GM12878 (cell line): ENCODE measurements around the gene SPNS1. TPM values are rescaled to one million over a fixed set of nuclear protein-coding genes. Genes with fewer than 3 reads are reported as not detected.

Experiments used
- ATAC-seq: fragments of 200-7000 bp; cut with Tn5 transposase; 3 replicates; pipeline ENCODE4 v1.9.1; 2020; ENCODE audit warnings: mild to moderate bottlenecking, moderate library complexity
- BruUV-seq: library from RNA; stranded (reverse); fragments of 400-500 nt; replicated peaks from 2 replicates; lab custom pipeline; 2021; lab: Mats Ljungman, UMichigan
- CTCF ChIA-PET: fragments of 300-600 bp; sonication (Branson Sonifier 250); formaldehyde crosslinking; extraction: SDS; loops from one replicate; lab custom pipeline; 2021; ENCODE audit warnings: inconsistent platforms; lab: Yijun Ruan, JAX
- POLR2A ChIA-PET: fragments of 350-600 bp; formaldehyde crosslinking; extraction: SDS; loops from one replicate; lab custom pipeline; 2021; ENCODE audit warnings: inconsistent platforms; lab: Charles Lee
- RAD21 ChIA-PET: fragments of 300-600 bp; sonication (Branson Sonifier 250); formaldehyde crosslinking; loops from one replicate; lab custom pipeline; 2023; ENCODE audit warnings: antibody characterized with exemption; ENCODE audit not compliant: unreplicated experiment; lab: Charles Lee
- SMC1A ChIA-PET: fragments of 300-600 bp; sonication (Branson Sonifier 250); formaldehyde crosslinking; loops from one replicate; lab custom pipeline; 2023; ENCODE audit not compliant: unreplicated experiment, uncharacterized antibody; lab: Charles Lee
- DNase-seq: peaks from one replicate; pipeline ENCODE4 v3.0.0-alpha.2; 2011; ENCODE audit warnings: low read depth, low spot score
- FAIRE-seq: peaks from 3 replicates; lab custom pipeline; 2011; peaks lifted over from hg19 to GRCh38; lab: Jason Lieb, UNC
- H2AFZ ChIP-seq: 2 replicates; pipeline ENCODE4 v1.6.0; 2011; ENCODE audit warnings: low read depth, low read length, control low read depth; ENCODE audit not compliant: control insufficient read depth
- H3K27ac ChIP-seq: 2 replicates; pipeline ENCODE4 v1.5.1; 2011; ENCODE audit warnings: control low read depth; ENCODE audit not compliant: control insufficient read depth, insufficient read depth
- H3K27me3 ChIP-seq, 2 experiments: replicated peaks in 1 of 2; 2 replicates each; pipeline versions ENCODE4 v1.6.0 to v1.6.1; 2011; ENCODE audit warnings: low read length in 1 of 2; ENCODE audit not compliant: control insufficient read depth in 2 of 2, insufficient read depth in 2 of 2
- H3K36me3 ChIP-seq, 2 experiments: 2 replicates each; pipeline ENCODE4 v1.5.1; 2011; ENCODE audit warnings: low read length in 1 of 2; ENCODE audit not compliant: control insufficient read depth in 2 of 2, insufficient read depth in 2 of 2
- H3K4me1 ChIP-seq: 2 replicates; pipeline ENCODE4 v1.6.1; 2011; ENCODE audit warnings: mild to moderate bottlenecking, low read length, moderate library complexity, mixed read lengths; ENCODE audit not compliant: control insufficient read depth, insufficient read depth
- H3K4me2 ChIP-seq: 2 replicates; pipeline ENCODE4 v1.6.0; 2011; ENCODE audit warnings: control low read depth; ENCODE audit not compliant: control insufficient read depth, insufficient read depth
- H3K4me3 ChIP-seq: fragments of 200-600 bp; sonication (generic); 2 replicates; pipeline ENCODE4 v1.5.1; 2016
- H3K79me2 ChIP-seq: 2 replicates; pipeline ENCODE4 v1.6.0; 2011; ENCODE audit warnings: low read length; ENCODE audit not compliant: control insufficient read depth, insufficient read depth
- H3K9ac ChIP-seq: 2 replicates; pipeline ENCODE4 v1.8.0; 2011; ENCODE audit warnings: low read length, control low read depth, mixed read lengths; ENCODE audit not compliant: control insufficient read depth, insufficient read depth
- H3K9me3 ChIP-seq: replicated peaks from 3 replicates; pipeline ENCODE4 v1.5.1; 2011; ENCODE audit warnings: mild to moderate bottlenecking, low read length; ENCODE audit not compliant: control insufficient read depth, insufficient read depth
- H4K20me1 ChIP-seq: 2 replicates; pipeline ENCODE4 v1.6.0; 2011; ENCODE audit not compliant: control insufficient read depth, insufficient read depth
- BACH1 ChIP-seq: fragments of 450-650 bp; IDR thresholded peaks from 2 replicates; pipeline ENCODE4 v1.6.1; 2017; ENCODE audit warnings: mild to moderate bottlenecking, borderline replicate concordance
- BHLHE40 ChIP-seq, 2 experiments: fragments of 450-650 bp in 1 of 2; IDR thresholded peaks; 2 replicates each; pipeline ENCODE4 v1.6.1; 2011 to 2017; ENCODE audit warnings: low read depth in 2 of 2, borderline replicate concordance in 1 of 2, improper control_type of control experiment in 1 of 2, low read length in 1 of 2, mild to moderate bottlenecking in 1 of 2
- NFYA ChIP-seq: IDR thresholded peaks from 2 replicates; pipeline ENCODE4 v1.6.1; 2011; ENCODE audit warnings: low read depth, mild to moderate bottlenecking, low read length, improper control_type of control experiment, borderline replicate concordance
- POLR2AphosphoS5 ChIP-seq: IDR thresholded peaks from 2 replicates; pipeline ENCODE4 v1.6.1; 2011; ENCODE audit warnings: mild to moderate bottlenecking, low read length, inconsistent platforms
- POU2F2 ChIP-seq: IDR thresholded peaks from 3 replicates; pipeline ENCODE4 v1.6.1; 2011; ENCODE audit warnings: low read depth, mild to moderate bottlenecking, low read length, borderline replicate concordance
- RUNX3 ChIP-seq: IDR thresholded peaks from 2 replicates; pipeline ENCODE4 v1.6.1; 2012; ENCODE audit warnings: low read length, inconsistent platforms
- SRF ChIP-seq, 2 experiments: IDR thresholded peaks; 2 replicates each; pipeline ENCODE4 v1.6.1; 2011; ENCODE audit warnings: low read depth in 2 of 2, low read length in 2 of 2, mild to moderate bottlenecking in 1 of 2, moderate library complexity in 1 of 2
- SUPT20H ChIP-seq: IDR thresholded peaks from 2 replicates; pipeline ENCODE4 v1.6.1; 2011; ENCODE audit warnings: low read depth, mild to moderate bottlenecking, low read length, moderate library complexity, borderline replicate concordance; ENCODE audit not compliant: control insufficient read depth
- ZNF274 ChIP-seq: IDR thresholded peaks from one replicate; pipeline ENCODE4 v1.8.0; 2011; ENCODE audit not compliant: insufficient read length, insufficient read depth
- WGBS: methylation state at CpG from one replicate; pipeline ENCODE4 v1.1.6; 2016; ENCODE audit warnings: low lambda C conversion rate; ENCODE audit not compliant: insufficient replicate concordance, insufficient coverage; ENCODE audit errors: missing lambda C conversion rate; 5-methylcytosine and 5-hydroxymethylcytosine counted together
- in situ Hi-C: fragments of 300-500 bp; cut with MboI; formaldehyde crosslinking; loops from 9 replicates; pipeline ENCODE4 v1.14.3; 2018; ENCODE audit warnings: mixed read lengths
- intact Hi-C: fragments of 100-400 bp; cut with micrococcal nuclease; formaldehyde crosslinking; loops from one replicate; pipeline ENCODE4 v1.14.2; 2022; ENCODE audit not compliant: unreplicated experiment
- polyA plus RNA-seq, 11 experiments: library from polyadenylated mRNA; depleted of rRNA in 4 of 11; unstranded in 6 of 11; stranded (reverse) in 5 of 11; fragments of >200 nt; fragmentation: Nextera tagmentation in 4 of 11; fragmentation: Illumina TruSeq in 1 of 11; extraction: Ambion mirVana in 4 of 11; extraction: Trizol in 1 of 11; gene quantifications; 1 replicate in 1 of 11; 2 replicates in 10 of 11; pipeline versions ENCODE4 v1.2.1 to v1.2.3, GENCODE V29; 2011 to 2016; ENCODE audit warnings: inconsistent platforms in 2 of 11, missing spikeins in 2 of 11, low read depth in 1 of 11
- total RNA-seq, 4 experiments: library from RNA; depleted of rRNA in 3 of 4; stranded (reverse); fragments of >200 nt in 3 of 4; fragmentation: Illumina TruSeq in 1 of 4; extraction: Trizol in 1 of 4; gene quantifications; 2 replicates each; pipeline versions ENCODE4 v1.2.1 to v1.2.3, GENCODE V29; 2013 to 2021

SPNS1 gene
- total and polyA plus RNA-seq, 10 of the 15 experiments (the other 5 are each of a cell fraction or from before 2014, with no cell fraction given) = 0.16 to 37.6 (median 12.0) TPM

DNA sequence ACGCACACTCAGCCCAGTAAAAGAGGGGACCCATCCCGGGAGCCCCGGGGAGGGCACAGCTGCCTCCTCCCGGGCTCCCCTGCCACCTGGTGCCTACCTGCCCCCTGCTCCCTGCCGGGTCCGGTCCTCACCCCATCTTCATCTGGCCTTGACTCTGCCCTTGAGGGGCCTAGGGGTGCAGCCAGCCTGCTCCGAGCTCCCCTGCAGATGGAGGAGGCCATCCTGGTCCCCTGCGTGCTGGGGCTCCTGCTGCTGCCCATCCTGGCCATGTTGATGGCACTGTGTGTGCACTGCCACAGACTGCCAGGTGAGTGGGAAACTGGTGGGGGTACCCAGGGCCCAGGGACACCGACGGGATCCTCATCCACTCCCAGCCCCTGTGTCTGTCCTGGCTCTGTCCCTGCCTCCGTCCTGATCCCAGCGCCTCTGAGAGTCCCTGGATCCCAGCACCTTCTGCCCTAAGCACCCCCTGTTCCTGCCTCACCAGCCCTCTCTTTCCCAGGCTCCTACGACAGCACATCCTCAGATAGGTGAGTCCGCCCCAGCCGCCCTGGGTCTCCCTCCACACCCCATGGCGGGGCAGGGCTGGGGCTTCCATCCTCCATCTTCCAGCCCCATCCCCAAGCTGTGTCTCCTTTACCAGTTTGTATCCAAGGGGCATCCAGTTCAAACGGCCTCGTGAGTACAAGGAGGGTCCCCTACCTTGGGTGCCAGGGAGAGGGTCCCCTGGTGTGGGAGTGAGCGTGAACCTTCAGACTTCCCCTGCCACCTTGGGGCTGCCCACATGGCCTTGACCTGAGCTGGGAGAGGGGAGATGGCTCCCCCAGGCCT is 10.8 kb downstream of the SPNS1 start:
- Histone ChIP-seq H3K9me3 (no peaks in the 10 kb centered on the region; the same call in 2 of the 3 replicates), H3K36me3 (peaks cover 0 to 10% of the 10 kb centered on the region in 2 experiments; a peak in 3 of 4 replicates), H3K27me3 (no peaks in the 10 kb centered on the region), H2AFZ (peak overlapping the region; percentile 21; the same call in 1 of the 2 replicates), H3K79me2 (no peaks in the 10 kb centered on the region), H3K27ac (peak overlapping the region; percentile 39; the same call in 1 of the 2 replicates), H4K20me1 (no peaks in the 10 kb centered on the region), H3K9ac (no peak overlapping the region; the same call in 1 of the 2 replicates), H3K4me1 (peaks cover 12% of the 10 kb centered on the region), H3K4me3 (no peak overlapping the region)
- POLR2A ChIA-PET = interaction anchor here (1.1 kb wide), 1 partner anchor 12 kb away, joined by 8 read pairs; no protein-coding TSS in a partner anchor
- RAD21 ChIA-PET = interaction anchor here (0.6 to 1.8 kb wide), 3 partner anchors 12 to 837 kb away, joined by 3 to 10 read pairs (median 4); partner anchors contain the start of gene SPNS1
- intact Hi-C loops (no loop called here), in situ Hi-C loops (no loop called here)
- SMC1A ChIA-PET = interaction anchor here (0.6 to 0.7 kb wide), 2 partner anchors 30 to 35 kb away, joined by 3 read pairs; no protein-coding TSS in a partner anchor
- CTCF ChIA-PET = interaction anchor here (1.0 kb wide), 1 partner anchor 21 kb away, joined by 3 read pairs; no protein-coding TSS in a partner anchor
- DNase-seq (no peak), ATAC-seq (peak; percentile 44)
- TF ChIP-seq POU2F2 = no peak
- TF ChIP-seq SRF (IDR thresholded peaks at IDR 0.05; ENCODE audit: low read depth in 2 of 2, low read length in 2 of 2) = no peak
- TF ChIP-seq NFYA = no peak
- no peak for TF ChIP-seq ZNF274
- TF ChIP-seq BHLHE40 (IDR thresholded peaks at IDR 0.05; ENCODE audit: borderline replicate concordance in 1 of 2, low read depth in 2 of 2, low read length in 1 of 2) = no peak
- no peak for TF ChIP-seq BACH1
- TF ChIP-seq POLR2AphosphoS5 = no peak
- TF ChIP-seq SUPT20H = no peak
- TF ChIP-seq RUNX3 = no peak
- TF ChIP-seq, all 136 proteins: peak for 0
- WGBS = 71% methylated on average over 19 of the region's 19 CpGs
- FAIRE-seq = no peak
- H3K4me2 ChIP-seq = peak overlapping the region; percentile 71
- no TSS peak for BruUV-seq
